ENCODE measurements around the gene NUP188. TPM values are rescaled to one million over a fixed set of nuclear protein-coding genes. Genes with fewer than 3 reads are reported as not detected.

NUP188 gene
- total and polyA plus RNA-seq, 2 donors (not counting 3 experiments of a cell fraction or from before 2014, with no cell fraction given), result 62.7 to 66.2 TPM

GRCh38 chr9:128910906-128911305 lies 36.6 kb upstream of the NUP188 start:
- no peaks in the 10 kb centered on the region for H4K20me1 ChIP-seq (replicated peaks; ENCODE audit: control insufficient read depth, extremely low read depth, insufficient read depth, low read length)
- H2AFZ ChIP-seq (ENCODE audit: low read depth, low read length), result no peak overlapping the region
- H3K4me2 ChIP-seq (ENCODE audit: insufficient read depth, low read length), result no peak overlapping the region
- no peaks in the 10 kb centered on the region for H3K9me3 ChIP-seq (replicated peaks; ENCODE audit: control insufficient read depth, insufficient read depth, low read length)
- H3K9me1 ChIP-seq (replicated peaks; ENCODE audit: control insufficient read depth, extremely low read depth, insufficient read depth, low read length), result no peaks in the 10 kb centered on the region
- intact Hi-C loops (cut with micrococcal nuclease), result loop anchor here (1.0 kb wide), 3 partner anchors 19 to 29 kb away; partner anchors contain the start of gene LRRC8A
- dilution Hi-C loops (cut with MboI; ENCODE audit: extremely low pct_ligation_motif_present, low sequenced_read_pairs), result no loop called here
- DNase-seq (ENCODE audit: low read depth, low spot score), result no peak
- peaks cover 82% of the 10 kb centered on the region for H3K79me2 ChIP-seq (ENCODE audit: control insufficient read depth, insufficient read depth, low read length)
- TF ChIP-seq POLR2A (IDR thresholded peaks at IDR 0.05; ENCODE audit: low read depth, low read length) (no peak), MAX (IDR thresholded peaks at IDR 0.05; ENCODE audit: insufficient read depth, insufficient read length) (no peak), FOS (IDR thresholded peaks at IDR 0.05; ENCODE audit: borderline replicate concordance, insufficient read depth, low read length) (no peak), POLR2AphosphoS5 (IDR thresholded peaks at IDR 0.05; ENCODE audit: insufficient read depth, low read depth, low read length) (no peak), GATA2 (IDR thresholded peaks at IDR 0.05; ENCODE audit: insufficient read depth, insufficient read length, low read depth, low read length) (no peak), JUN (IDR thresholded peaks at IDR 0.05; ENCODE audit: borderline replicate concordance, insufficient read depth, insufficient read length, low read depth) (no peak), EZH2 (IDR thresholded peaks at IDR 0.05; ENCODE audit: borderline replicate concordance, low read depth, low read length, severe bottlenecking) (no peak)
- H3K9ac ChIP-seq (replicated peaks; ENCODE audit: extremely low read depth, insufficient read depth, low read length), result peak overlapping the region; percentile 42
- POLR2A ChIA-PET, result interaction anchor here (0.6 kb wide), 1 partner anchor 23 kb away, joined by 3 read pairs; no protein-coding TSS in a partner anchor
- H3K4me1 ChIP-seq (ENCODE audit: control insufficient read depth, extremely low read depth, insufficient read depth, low read length), result peaks cover 51% of the 10 kb centered on the region
- no peak overlapping the region for H3K4me3 ChIP-seq (replicated peaks in 1 of 3; ENCODE audit: insufficient read depth in 1 of 3, low read depth in 1 of 3, low read length in 3 of 3)
- H3K36me3 ChIP-seq (ENCODE audit: control insufficient read depth in 2 of 2, extremely low read depth in 1 of 2, insufficient read depth in 2 of 2, low read length in 2 of 2), result peaks cover 17 to 45% of the 10 kb centered on the region in 2 experiments
- H3K27ac ChIP-seq (ENCODE audit: insufficient read depth, low read depth, low read length), result peak overlapping the region; percentile 94
- FAIRE-seq, result peak; percentile 73
- BruUV-seq (replicated peaks), result TSS peak; percentile 59
- H3K27me3 ChIP-seq (ENCODE audit: control insufficient read depth in 2 of 2, insufficient read depth in 2 of 2, low read length in 2 of 2), result no peaks in the 10 kb centered on the region
- CTCF ChIA-PET, result interaction anchor here (1.0 to 2.6 kb wide), 3 partner anchors 19 to 48 kb away, joined by 3 to 8 read pairs (median 7); no protein-coding TSS in a partner anchor

All from endothelial cell of umbilical vein (primary cell).